Activated CD4-positive, CD25-positive, alpha-beta regulatory T cell treated with anti-CD3 and anti-CD28 coated beads, Interleukin-2, amount 50 U/mL, for 16 hours (primary cell): ENCODE results near the gene NIN.

Source experiments
- DNase-seq: peaks from one replicate; pipeline ENCODE4 v3.0.0-alpha.2; 2020; ENCODE audit warnings: low read depth, low spot score

The NIN gene

GRCh38 chr14:50839691-50840090 is 8.7 kb upstream of the NIN start:
- no peak for DNase-seq

GRCh38 chr14:50839048-50839447 is 8.1 kb upstream of the NIN start:
- no peak for DNase-seq

- DNase-seq, result no peak
These were observed 7.0 kb upstream of the NIN start for GRCh38 chr14:50837850-50838470.

GRCh38 chr14:50837271-50837670 is 6.3 kb upstream of the NIN start:
- no peak for DNase-seq

GRCh38 chr14:50836515-50836914 is 5.6 kb upstream of the NIN start:
- DNase-seq, result no peak

- no peak for DNase-seq
These were observed 4.3 kb upstream of the NIN start for GRCh38 chr14:50835280-50835679.

GRCh38 chr14:50834802-50835276 is 3.9 kb upstream of the NIN start:
- DNase-seq, result no peak

- DNase-seq, result no peak
These were observed 2.1 kb upstream of the NIN start for GRCh38 chr14:50832935-50833630.

GRCh38 chr14:50831726-50832168 is 785 bp upstream of the NIN start:
- no peak for DNase-seq

GRCh38 chr14:50830044-50830931 is 674 bp downstream of the NIN start:
- peak; percentile 23 for DNase-seq

GRCh38 chr14:50829489-50830043 is 1.4 kb downstream of the NIN start:
- no peak for DNase-seq

GRCh38 chr14:50828721-50829488 is 2.1 kb downstream of the NIN start:
- no peak for DNase-seq

- no peak for DNase-seq
These were observed 4.3 kb downstream of the NIN start for GRCh38 chr14:50826681-50827080.

GRCh38 chr14:50825307-50825706 is 5.7 kb downstream of the NIN start:
- DNase-seq, result no peak

- no peak for DNase-seq
These were observed 7.0 kb downstream of the NIN start for GRCh38 chr14:50823762-50824636.

GRCh38 chr14:50823051-50823761 is 7.8 kb downstream of the NIN start:
- no peak for DNase-seq

GRCh38 chr14:50822501-50823042 is 8.4 kb downstream of the NIN start:
- no peak for DNase-seq

GRCh38 chr14:50821510-50822464 is 9.2 kb downstream of the NIN start:
- no peak for DNase-seq
